Measurements from ENCODE around the gene CKM.

DNA sequence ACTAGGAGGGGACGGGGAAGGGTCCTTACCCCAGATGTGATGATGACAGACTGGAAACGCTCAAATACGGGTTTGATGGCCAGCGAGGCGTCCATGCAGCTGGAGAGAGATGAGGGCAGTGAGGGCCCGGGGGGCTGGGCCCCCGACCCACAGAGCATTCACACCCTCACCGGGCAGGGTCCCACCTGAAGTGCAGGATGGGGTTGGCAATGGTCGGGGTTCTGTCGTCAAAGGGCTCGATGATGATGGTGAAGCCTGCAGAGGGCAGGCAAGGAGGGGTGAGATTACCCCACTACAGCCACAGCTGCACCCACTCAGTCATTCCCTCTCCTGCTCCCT, 34.7 kb upstream of the CKM start:
- TF ChIP-seq SUZ12 (IDR thresholded peaks at IDR 0.05; ENCODE audit: extremely low read depth, insufficient read depth, insufficient read length) = no peak
- no peak for TF ChIP-seq YY1 (IDR thresholded peaks at IDR 0.05; ENCODE audit: insufficient read depth, insufficient read length)
- TF ChIP-seq ZNF274 (IDR thresholded peaks at IDR 0.05; ENCODE audit: low read depth, low read length) = no peak
